Measurements from ENCODE around the gene SLC25A22.

Gene SLC25A22

DNA sequence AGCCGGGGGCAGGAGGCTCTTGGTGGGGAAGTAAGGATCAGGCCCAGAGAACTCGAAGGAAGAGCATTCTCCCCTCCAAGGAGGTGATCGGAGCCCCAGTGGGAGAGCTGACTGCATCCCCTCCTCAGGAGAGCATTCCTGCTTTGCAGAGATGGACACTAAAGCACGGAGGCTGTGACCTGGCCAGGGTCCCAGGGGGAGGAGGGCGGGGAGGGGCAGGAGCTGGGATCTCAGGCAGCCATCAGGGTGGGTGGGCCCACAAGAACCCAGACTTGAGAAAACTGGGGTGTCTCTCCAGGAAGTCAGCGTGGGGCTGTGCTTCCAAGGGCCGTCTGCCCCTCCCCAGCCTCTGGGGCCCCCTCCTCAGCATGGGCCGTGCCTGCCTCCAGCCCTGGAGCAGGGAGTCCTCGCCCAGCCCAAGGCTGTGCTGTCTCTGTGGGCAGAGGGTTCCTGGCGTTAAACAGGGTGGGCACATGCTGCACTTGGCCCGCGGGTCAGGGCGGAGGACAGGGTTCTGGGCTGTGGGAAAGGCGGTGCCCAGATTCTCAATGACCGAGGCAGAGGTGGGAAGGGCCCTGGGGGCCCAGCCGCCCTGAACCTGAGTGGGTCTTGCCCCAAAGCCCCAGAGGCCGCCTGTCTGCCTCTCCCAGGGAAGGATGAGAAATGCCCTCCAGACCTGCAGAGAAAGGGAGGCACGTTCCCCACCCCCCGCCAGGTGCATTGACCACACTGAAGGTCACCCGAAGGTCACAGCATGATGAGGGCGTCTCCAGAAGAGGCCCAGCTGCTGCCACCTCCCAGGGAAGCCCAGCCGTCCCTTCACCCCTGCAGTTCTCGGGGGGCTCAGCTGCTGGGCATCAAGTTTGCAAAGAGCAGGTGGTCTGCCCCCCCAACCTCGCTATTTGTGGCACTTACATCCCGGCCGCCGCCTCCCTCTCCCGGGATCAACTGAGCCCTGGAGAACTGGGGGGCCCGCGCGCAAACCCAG lies 8.8 kb downstream of the SLC25A22 start:
- DNase-seq (ENCODE audit: low spot score): no peak

DNA sequence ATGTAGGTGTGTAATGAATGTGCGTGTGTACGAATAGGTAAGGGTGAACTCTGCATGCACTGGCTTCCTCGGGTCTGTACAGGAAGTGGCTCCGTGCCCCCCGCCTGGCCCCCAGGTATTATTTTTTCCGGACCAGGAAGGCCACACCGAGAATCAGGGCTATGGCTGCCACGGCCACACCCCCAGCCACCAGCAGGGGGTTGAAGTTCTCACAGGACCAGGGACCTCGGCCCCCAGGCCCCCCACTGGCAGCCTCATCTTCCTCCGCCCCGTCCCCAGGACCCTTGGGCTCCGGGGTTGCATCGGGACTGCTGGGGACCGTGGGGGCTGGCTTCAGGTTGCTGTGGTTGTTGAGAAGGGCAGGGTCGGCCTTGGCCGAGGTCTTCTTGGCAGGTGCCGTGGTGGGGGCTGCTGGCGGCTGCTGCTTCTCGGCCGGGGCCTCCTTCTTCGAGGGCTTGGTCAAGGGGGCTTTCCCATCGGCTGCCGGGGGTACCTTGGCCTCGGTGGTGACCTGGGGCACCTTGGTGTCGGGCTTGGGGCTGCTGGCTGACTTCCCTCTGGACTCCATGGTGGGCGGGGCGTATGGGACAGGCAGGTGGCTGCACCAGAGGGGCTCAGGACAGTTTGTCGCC lies 10.0 kb downstream of the SLC25A22 start:
- no peak for DNase-seq (ENCODE audit: low spot score)

DNA sequence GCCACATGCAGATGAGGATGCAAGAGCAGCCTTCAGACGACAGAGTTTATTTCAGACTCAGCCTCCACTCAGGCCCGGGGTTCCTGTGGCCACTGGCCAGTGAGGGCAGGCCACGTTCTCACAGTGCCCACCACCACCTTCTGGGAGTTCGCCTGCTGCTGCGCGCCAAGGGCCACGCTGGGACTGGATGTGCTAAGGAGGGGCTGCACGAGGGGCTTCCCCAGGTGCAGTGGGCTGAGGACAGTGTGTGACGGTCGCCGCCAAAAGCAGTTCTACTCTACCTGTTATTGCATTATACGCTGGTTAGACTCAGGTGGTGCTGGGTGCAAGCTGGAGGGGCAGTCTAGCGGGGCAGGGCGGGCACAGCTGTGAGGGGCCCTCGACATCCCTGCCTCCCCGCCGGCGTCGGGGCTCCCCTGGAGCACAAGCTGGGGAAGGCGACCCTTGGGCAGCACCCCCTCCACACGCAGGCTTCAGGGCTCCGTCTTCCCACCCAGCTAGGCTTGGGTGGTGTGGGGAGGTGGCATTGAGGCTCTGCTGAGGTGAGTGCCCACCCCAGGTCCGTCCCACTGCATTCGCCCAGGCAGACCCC lies 10.9 kb downstream of the SLC25A22 start:
- DNase-seq (ENCODE audit: low spot score): no peak

DNA sequence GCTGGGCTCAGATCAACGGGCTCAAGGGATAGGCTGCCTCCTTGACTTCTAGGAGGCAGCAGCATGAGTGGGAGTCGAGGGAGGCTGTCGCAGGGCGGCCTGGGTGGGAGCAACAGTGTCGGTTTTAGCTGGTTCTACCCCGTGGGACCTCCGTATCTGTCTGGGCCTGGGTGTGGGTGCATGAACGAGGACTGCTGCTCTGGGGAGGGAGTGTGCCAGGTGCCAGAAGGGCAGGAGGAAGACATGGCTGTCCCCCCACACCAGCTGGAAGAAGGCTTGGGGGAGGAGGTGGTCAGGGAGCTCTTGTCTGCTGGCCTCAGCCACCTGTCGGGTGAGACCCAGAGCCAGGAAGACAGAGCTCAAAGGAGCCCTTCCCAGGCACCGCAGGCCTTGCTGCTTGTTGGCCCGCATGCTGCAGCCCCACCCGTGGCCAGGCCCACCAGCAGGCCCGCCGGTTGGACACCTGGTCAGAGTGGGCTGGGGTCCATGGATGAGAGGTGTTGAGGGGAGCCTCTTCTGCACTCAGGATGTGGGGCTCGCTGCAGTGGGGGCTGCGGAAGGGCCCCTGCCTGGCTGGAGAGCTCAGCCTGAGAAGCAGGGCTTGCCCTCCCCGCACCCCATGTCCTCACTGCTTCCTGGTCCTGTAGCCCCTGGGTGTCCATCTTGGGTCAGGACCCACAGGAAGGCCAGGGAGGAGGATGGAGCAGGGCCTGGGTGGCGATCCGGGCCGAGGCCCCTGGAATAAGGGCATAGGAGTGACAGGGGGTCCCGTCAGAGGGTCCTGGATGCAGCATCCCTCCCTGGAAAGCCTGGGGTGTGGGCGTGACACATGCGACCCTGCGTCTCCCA lies 11.6 kb downstream of the SLC25A22 start:
- DNase-seq (ENCODE audit: low spot score): no peak

DNA sequence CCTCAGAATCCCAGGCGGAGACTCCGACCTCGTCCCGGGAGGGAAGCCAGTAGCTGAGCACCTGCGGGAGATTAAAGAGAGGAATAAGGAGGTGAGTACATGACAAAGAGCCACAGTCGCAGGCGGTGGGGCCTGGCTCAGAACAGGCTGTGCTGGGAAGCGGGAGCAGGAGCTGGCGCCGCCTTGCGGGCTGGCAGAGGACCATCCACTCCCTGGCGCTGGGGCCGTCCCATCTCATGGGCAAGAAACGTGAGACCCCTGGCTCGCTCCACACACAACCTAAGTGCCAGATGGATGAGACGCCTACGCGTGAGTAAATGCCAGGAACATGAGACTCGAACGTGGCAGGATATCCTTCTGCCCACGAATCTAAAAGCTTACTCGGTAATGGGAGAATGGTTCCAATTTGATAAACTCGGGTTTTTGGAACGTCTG lies 14.5 kb downstream of the SLC25A22 start:
- DNase-seq (ENCODE audit: low spot score): no peak

DNA sequence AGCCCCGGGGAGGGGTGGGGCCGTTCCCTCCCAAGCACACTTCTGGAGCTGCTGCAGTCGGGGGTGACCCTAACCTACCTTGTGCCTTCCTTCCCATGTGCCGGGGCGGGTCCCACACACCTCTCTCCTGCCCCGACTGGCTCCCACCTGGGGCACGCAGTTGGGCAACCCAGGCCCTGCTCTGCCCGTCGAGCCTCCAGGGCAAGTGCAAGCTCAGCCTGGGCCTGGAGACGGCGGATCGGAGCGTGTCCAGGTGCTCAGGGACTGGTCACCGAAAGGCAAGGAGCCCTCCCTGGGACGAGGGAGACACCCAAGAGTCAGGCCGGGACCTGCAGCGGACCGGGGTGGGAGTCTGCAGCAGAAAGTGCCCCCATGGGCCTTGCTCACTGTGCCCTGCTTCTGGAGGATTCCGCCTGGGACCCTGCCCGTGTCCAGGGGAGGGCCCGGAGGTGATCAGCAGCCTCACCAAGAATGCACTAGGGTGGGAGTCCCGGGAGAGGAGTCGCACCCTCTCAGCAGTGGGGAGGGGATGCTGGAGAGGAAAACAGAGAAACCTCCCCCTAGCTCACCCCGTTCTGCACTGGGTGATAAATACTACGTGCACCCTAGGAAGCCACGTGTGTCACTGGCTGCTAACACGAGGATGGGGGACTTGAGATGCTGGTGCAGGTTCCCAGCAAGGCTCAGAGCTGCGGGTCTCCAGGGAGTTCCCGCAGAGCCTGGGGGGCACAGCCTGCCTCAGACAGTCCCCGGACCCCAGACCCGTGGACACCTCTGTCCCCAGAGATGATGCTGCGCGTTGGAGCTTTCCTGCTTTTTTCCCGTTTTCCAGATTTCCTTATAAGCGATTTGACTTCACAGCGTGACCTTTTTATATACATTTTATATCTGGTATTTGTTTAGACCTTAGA lies 15.6 kb downstream of the SLC25A22 start:
- no peak for DNase-seq (ENCODE audit: low spot score)

DNA sequence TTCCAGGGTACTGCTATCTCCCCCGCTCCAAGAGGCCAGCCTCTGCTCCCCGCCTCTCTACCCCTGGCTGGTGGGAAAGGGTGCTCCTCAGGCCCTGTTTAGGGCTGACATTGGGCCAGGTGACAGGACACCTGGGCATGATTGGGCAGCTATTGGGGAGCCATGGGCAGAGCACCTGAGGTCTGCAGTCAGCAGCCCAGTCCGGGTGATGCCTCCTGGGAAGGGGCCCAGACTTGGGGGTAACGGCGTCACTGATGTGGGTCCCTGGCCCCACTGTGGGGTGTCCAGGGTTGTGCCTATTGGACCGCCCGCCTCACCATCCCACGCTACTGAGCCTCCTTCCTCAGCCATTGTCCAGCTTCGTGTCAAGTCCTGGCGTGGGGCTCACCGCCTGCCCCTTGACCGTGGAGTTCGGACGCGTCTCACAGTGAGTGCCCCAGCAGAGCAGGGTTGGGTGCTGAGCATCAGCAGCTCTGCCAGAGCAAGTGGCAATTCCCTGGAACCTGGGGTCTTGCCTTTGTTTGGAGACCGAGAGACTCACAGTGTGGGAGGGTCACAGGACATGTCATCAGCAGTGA lies 18.0 kb downstream of the SLC25A22 start:
- DNase-seq (ENCODE audit: low spot score): no peak

DNA sequence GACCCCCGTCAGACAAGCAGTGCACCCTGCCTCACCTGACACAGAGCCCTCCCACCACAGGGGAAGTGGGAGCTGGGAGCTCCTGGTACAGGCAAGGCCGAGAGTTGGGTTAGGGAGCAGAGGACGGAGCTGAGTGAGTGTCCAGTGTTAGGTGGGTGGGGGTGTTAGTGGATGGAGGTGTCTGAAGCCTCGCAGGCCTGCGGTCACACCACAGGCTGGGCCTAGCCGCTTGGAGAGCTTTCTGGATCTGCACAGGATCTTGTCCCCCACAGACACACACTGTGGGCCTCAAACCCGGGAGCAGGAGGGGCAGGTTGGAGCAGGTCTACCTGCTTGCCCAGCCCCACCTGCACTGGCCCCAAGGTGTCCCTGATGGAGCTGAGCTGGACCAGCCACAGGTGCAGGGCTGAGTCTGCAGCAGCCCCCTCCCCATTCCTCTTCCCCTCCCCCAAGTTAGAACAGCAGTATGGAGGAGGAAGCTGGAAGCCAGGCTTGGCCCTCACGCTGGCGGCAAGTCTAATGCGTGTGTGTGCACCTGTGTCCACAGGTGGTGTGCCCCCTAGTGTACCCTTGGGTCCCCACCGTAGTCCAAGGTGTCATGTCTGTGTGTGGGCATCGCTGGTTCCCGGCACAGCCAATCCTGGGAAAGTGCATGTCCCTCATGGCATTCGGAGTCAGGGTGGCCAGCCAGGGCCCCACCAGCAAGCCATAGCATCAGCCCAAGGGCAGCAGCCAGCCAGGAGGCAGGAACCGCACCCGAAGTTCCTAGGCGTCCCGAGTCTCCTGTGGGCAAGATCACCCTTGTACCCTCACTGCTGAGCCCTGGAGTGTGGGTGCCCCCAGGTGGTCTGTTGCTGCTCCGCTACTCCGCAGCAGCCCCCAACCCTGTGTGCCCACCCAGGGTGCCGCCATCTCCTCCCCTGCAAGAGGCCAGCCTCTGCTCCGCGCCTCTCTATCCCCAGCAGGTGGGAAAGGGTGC lies 18.8 kb downstream of the SLC25A22 start:
- no peak for DNase-seq (ENCODE audit: low spot score)

DNA sequence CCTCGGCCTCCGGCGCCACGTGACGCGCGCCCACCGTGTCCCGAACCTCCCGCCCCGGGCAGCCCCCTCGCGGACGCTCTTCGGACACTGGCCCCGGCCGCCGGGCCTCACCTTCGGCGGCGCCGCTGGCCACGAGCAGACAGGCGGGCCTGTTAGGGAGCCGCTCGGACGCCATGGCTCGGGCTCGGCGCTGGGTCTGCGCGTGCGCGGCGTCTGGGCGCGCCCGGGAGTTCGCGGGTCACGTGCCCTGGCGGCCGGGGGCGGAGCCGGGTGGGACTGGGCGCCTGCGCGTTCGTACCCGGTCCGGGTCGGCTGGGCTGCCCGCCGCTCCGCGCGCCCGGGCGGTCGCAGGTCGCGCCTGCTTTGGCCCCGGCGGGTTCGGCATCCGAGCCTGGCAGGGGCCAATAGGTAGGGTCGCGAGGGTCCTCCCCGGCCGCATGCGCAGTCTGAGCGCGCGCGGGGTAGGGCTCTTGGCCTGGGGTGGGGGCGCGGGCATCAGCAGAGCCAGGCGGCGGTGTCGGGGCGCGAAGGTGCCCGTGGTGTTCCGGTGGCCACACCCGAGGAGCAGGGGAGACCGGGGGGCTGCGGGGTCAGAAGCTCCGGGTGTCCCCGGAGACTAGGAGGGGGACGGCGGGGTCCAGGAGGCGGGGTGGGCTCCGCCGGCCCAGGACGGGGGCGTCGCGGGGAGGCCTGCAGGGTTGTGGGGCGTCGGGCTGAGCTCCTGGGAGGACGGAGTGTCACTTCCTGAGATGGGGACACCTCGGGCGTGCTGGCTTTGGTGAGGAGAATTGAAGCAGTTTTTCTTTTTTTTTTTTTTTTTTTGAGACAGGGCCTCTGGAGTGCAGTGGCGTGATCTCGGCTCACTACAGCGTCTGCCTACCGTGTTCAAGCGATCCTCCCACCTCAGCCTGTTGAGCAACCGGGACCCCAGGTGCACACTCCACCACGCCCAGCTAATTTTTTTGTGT lies 20.5 kb downstream of the SLC25A22 start, which contains the start of gene GATD1:
Gene GATD1, minus strand, starts transcription at position 200 of the 968 bp plus-strand sequence. Its CDS starts 25 bp downstream, at position 175.
- DNase-seq (ENCODE audit: low spot score): peak; percentile 87

DNA sequence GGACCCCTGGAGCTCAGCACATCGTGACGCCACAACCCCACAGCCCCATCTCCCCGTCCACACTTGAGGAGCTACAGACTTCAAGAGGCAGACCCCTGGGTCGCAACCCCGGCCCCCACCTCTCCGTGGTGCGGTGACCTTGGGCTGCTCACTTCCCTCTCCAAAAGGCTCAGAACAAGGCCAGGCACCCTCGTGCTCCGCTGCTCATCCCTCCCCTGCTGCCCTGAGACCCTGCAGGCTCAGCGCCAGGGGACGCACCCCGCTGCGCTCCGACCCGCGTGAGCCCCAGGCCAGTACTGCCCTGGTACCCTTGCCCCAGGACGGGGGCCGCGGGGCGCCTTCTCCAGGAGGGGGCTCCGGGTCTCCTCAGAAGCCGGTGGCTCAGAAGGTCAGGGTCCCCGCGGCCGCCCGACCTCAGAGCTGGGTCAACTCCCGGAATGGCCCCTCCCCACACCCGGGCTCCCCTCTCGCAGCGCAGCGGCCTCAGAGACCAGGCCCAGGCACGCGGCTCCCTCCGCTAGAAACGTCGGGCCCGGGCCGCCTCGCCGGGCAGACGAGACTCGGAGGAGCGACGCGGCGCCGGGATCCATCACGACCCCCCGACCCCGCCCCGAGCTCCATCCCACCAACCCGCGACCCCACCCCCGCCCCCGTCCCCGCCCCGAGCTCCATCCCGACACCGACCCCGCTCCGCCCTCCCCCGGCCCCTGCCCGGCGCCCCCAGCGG lies 21.4 kb downstream of the SLC25A22 start:
- no peak for DNase-seq (ENCODE audit: low spot score)

DNA sequence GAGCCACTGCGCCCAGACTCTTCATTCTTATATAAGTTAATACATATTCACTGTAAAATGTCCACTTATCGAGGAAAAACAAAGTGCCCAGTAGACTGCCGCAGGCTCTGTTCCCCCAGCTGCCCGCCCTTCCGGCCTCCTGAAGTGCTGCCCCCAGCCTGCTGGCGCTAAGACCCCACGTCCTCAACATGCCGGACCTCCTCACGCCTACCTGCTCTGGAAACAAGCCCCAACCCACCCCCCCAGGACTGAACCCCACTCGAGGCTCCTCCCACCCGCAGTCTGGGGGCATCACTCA lies 21.9 kb downstream of the SLC25A22 start:
- no peak for DNase-seq (ENCODE audit: low spot score)

DNA sequence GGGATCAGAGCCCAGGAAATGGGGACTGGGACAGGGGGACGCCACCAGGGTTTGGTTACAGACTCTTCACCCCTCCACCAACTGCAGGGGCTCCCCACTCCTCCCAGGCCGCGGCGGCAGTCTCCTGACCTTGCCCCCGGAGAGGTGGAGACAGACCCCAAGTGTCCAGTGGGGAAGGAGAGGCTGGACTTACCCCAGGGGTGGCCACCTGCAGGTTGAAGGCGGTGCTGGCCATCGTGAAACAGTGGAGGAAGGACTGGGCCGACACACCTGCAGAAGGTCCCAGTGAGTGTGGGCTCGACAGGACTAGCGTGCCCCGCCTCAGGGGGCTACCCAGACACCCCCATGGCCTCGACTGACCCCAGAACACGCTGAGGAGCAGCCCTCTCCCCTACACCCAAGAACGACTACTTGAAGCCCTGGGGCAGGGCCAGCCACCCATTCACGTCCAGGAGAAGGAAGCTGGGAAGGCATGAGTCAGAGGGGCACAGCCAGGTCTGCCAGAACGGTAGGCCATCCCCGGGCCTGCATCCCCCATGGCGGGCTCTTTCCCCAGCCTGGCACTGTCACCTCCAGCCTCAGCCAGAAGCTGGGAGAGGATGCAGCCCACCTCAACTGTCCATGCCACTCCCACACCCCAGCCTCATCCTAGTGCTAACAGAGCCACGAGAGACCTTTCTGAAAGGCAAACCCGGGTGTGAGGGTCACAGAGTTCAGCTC lies 23.0 kb downstream of the SLC25A22 start:
- DNase-seq (ENCODE audit: low spot score): no peak

DNA sequence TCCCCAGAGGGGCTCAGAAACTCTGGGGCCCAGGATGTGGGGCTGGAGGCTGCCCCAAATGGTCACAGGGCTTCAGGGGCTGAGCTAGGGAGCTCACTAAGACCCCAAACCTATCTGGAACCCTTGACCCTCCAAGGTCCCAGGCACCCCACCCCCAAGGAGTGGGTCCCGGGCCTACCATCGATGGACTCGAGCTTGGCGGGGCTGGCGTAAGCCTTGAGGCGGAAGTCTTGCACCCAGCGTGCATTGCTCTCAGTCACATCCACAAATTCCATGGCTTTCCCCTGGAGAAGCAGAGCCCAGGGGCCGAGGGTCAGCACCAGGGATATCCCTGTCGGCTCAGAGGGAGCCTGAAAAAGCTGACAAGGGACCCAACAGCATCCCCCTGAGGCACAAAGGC lies 24.3 kb downstream of the SLC25A22 start:
- no peak for DNase-seq (ENCODE audit: low spot score)

DNA sequence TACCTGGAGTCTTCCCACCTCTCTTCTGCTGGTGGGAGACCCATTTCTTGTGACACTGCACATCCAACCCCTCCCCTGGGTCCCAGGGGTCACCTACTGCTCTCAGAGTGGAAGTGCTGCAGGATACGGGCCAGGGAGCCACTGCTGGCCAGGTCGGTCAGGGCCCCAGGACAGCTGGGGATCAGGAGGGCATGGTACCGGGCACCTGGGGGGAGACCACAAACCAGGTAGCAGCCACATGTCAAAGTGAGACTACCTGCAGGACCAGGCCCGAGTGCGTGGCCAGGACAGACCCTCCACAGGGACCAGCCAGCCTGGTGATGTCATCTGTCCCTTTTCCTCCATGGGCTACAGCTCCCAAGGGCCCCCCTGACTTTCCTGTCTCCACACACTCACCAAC lies 24.7 kb downstream of the SLC25A22 start:
- DNase-seq (ENCODE audit: low spot score): no peak

DNA sequence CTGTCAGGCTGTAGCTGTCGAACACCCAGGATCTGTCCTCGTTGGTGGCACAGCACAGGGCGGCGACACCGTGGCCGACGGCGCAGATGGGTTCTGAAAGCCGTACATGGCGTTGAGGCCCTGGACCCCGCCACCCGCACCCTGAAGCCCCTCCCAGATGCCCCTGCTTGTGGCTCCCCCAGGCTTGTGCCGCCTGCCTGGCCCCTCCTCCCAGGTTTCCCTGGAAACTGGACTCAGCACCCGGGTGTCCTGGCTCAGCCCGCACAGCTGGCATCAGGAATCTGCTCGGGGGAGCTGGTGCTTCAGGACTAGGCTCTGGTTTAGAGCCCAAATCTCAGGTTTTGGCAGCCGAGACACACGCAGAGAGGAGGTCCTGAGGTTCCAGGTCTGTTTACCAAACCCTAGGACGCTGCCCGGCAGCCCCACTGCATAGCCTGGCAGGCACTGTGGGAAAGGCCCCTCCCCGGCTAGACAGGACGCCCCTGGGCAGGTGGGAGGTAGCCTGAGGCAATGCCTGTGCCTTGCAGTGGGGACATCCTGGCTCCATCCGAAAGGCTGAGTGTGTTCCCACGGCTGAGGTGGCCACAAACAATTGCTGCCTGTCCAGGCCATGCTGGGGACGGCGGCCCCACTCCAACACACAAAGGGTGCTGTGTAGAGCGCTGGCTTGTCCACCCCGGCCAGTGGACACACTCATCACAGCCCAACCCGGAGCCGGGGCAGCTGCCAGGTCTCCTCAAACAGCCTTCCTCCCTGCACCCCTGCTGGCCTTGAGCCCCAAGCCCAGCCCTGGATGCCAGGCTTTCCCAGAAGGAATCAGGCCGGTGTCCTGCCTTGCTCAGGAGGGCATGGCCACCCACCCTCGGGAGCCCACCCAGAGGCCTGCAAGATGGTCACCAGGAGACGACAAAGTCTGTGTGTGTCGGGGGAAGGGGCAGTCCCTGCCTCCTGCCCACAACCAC lies 25.4 kb downstream of the SLC25A22 start:
- DNase-seq (ENCODE audit: low spot score): no peak

Measured in kidney capillary endothelial cell (primary cell).